GM21619 (cell line): ENCODE measurements around the gene AK5.
"Not testable (repeated sequence)": the region's sequence is repeated elsewhere in the genome, so short reads cannot be mapped to it uniquely, and the experiment has no call there.

ENCODE experiments used
- ATAC-seq: cut with Tn5 transposase; IDR thresholded peaks from one replicate; pipeline ENCODE4 v1.9.1; 2021; ENCODE audit not compliant: unreplicated experiment

AK5 gene

GRCh38 chr1:77283701-77284425 is 2.0 kb downstream of the AK5 start:
- ATAC-seq, result no peak

DNA sequence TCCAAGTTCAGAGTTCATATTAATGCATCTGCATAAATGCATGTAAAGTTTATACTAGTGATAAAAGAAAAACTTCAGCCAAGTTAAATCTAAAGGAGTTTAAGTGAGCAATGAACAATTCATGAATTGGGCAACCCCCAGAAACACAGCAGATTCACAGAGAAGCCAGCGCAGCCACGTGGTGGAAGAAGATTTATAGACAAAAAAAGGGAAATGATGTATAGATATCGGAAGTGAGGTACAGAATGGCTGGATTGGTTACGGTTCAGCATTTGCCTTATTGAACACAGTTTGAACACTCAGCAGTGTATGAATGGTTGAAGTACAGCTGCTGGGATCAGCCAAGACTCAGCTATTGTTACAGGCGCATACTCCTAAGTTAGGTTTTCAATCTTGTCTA is 5.7 kb downstream of the AK5 start:
- no peak for ATAC-seq

DNA sequence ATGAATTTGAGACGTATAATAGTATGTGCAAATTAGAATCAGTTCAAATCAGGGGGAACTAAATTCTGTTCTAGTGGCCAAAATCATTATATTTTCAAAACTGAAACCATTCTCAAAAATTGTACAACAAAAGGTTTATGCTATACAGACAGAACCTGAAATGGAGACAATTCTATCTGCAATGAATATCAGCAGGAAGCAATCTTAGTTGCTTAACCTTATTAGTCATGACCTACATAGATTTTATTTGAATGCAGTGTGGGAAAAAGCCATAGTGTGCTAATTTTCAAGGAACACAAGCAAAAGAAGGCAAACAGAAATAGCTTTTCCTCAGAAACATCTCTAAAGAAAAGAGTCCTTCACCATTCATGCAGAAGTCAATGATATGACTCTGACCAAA is 6.5 kb downstream of the AK5 start:
- no peak for ATAC-seq

DNA sequence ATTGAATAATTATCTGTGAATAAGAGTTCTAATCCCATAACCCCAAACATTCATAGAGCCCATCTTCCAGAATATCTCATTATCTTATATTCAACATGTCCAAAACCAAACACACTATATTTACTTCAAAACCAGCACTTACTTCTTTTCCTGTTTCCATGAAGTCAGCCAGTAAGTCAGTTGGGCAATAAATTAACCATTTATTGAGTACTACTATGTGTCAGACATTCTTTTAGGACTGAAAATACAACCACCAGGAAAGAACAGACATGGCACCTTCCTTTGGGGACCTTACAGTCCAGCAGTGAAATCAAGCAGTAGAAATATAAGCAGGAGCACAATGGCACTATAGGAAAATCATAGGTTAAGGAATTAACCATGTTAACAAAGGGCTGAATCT is 8.8 kb downstream of the AK5 start:
- ATAC-seq, result no peak

DNA sequence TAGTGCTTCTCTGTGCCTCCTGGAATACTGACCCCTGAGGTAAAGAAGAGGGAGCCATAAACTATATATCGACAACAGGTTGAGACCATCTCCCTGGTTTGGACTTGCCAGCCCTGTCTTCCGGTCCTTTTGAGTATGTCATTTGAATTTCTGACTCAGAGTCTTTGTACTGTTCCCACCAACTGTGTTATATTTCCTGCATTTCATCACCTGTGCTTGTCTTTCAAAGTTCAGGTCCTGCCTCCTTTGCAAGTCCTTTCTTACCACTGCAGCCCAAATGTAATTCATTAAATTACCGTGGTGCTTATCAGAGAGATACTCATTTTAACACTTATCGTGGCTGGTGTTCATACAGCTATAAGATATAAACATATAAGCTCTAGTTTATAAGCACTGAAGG is 10.7 kb downstream of the AK5 start:
- no peak for ATAC-seq

- ATAC-seq, result no peak
Measured at GRCh38 chr1:77300566-77300965, 18.7 kb downstream of the AK5 start.

DNA sequence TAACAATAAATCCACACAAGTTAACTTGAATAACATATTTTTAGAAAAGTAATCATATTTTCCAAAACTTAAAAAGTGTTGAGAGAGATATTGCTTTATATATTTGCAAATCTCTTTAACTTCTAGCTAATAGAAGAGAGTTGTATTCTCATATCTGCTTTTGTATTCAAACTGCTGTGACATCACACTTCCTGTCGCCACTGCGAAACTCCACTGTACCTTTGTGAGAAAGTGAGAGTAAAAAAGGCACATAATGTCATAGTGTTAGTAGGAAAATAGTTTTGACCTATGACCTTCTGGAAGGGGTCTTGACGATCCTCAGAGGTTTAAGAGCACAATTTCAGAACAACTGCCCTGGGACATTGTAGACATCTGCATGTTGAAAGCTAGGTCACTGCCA is 21.6 kb downstream of the AK5 start:
- no peak for ATAC-seq

- ATAC-seq, result no peak
Measured at GRCh38 chr1:77308889-77309621, 27.2 kb downstream of the AK5 start.

- no peak for ATAC-seq
Measured at GRCh38 chr1:77310924-77311323, 29.1 kb downstream of the AK5 start.

- not testable (repeated sequence) for ATAC-seq
Measured at GRCh38 chr1:77312364-77312763, 30.5 kb downstream of the AK5 start.

GRCh38 chr1:77313491-77313890 is 31.7 kb downstream of the AK5 start:
- no peak for ATAC-seq

DNA sequence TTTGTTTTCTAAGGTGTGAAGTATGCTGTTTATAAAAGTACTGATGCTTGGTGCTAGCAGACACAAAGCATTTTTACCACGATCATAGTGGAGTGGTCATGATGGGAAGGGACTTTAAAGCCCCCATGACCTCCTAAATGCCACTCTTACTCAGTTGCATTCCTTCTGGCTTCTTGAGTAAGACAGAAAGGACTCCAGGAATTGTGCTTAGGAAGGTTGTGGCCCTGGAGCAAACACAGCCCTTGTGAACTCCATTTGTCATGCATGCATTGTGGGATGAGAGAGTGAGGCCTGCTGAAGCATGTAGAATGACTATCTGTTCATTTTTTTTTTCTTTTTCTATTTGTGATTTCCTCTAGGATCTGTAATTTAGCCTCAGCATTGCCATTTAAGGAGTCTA is 34.2 kb downstream of the AK5 start:
- ATAC-seq, result no peak

DNA sequence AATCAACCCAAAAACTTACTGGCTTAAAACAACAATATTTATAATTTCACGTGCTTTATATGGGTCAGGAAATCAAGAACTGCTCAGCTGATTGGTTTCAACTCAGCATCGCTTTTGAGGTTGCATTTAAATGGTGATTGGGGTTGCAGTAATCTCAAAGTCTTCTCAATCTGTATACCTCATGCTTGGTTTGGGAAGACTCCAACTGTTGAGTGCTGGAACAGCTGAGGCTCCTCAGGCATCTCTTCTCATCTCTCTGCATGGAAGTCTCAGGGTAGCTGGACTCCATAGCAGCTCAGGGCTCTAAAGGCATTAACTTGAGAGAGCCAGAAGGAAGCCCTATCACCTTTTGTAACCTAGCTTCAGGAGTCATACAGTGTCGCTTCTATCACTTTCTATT is 35.1 kb downstream of the AK5 start:
- no peak for ATAC-seq

DNA sequence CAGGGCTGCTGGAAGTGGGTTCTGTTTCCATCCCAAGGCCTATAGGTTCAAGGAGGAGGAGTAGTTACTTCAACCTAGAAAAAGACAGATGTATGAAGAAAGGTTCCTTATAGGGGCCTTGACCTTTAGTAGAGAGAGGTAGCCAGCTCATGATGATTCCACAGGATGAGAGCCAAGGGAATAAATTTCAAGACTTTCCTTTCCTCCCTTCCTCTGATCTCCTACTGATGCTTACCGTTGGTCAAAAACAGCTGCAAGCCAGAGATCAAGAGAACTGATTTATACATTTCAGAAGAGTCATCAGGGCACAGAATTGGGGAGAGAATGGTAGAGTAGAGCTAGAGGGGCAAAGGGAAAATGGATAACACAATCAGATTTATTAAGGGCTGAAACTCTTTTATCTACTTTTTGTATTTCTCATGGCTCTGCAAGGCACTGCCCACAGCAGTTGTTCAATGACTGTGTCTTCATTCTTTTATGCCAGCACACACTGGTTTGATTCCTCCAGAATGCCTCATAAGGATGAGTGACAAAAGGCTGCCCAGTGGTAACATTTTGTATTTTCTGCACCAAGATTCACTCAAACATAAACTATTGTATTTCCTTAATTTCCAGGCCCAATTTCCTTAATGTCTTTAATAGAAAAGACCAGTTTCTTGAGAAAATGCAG is 37.4 kb downstream of the AK5 start:
- ATAC-seq, result no peak

DNA sequence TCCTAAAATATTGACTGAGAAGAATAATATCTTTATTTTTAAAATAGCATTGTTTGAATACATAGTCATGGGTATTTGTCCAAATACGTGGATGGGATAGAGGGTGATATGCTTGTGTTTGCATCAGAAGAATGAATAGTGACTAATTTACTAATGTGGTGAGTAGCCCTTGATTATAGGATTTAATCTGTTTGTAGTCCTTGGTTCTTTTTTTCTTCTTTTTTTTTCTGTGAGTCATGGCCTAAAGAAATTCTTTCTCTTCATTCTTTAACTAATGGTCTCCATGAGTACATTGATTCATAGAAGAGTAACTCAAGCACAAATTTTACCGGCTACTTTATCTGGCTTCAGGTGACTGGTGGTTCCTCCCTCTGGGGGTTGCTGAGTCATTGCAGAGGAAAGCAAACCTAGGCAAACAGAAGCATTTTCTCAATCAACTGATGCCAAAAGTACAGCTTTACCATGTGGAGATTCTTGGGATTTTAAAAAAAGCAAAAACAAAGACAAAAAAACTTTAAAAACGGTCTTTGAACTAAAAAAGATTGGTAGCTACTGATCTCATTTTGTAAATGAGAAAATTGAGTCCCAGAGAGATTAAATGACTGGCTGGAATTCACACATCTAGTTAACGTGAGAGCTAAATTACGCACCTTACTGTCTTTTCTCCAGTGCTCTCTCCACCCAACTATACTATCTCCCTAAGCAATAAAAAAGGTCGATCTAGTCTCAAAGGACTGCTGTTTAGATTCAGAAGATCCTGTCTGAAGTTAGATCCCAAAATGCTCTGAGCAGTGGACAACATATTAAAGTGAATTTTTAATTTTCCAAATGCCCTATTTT is 40.5 kb downstream of the AK5 start:
- no peak for ATAC-seq

- no peak for ATAC-seq
Measured at GRCh38 chr1:77333501-77333900, 51.7 kb downstream of the AK5 start.

- no peak for ATAC-seq
Measured at GRCh38 chr1:77336729-77337128, 54.9 kb downstream of the AK5 start.

- ATAC-seq, result no peak
Measured at GRCh38 chr1:77339326-77339725, 57.5 kb downstream of the AK5 start.

DNA sequence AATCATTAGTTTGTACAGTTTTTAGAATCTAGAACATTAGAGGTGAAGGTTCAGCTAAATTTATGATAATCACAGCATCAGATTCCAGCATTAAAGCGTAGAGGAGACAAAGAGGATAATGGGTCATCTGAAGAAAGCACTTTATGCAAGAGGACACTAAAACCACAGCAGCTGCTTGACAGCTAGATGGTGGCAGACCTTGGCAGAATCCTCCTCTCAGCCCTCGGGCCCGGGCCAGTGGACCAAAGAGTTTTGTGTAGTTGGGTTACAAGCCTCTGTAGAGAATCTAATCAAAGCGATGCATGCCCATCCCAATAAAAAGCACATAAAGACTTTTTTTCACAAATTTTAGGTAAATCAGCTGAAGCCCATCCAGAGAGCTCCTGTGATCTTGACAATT is 59.4 kb downstream of the AK5 start:
- ATAC-seq, result no peak

DNA sequence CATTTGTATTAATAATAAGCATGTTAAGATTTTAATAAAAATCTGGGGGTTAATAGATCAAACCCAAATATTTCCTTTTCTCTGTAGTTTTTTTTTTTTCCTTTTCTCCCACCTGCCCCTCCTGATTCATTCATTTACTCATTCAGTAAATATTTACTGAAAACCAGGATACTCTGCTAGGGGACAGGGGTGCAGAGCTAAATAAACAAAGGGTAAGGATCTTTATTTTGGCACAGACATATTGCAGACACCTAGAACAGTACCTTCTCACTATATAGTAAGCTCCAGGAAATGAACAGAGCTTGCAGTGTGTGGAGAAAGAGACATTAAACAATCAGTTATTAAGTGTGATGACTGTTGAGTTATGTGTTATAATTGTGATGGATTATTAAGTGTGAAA is 60.9 kb downstream of the AK5 start:
- no peak for ATAC-seq

DNA sequence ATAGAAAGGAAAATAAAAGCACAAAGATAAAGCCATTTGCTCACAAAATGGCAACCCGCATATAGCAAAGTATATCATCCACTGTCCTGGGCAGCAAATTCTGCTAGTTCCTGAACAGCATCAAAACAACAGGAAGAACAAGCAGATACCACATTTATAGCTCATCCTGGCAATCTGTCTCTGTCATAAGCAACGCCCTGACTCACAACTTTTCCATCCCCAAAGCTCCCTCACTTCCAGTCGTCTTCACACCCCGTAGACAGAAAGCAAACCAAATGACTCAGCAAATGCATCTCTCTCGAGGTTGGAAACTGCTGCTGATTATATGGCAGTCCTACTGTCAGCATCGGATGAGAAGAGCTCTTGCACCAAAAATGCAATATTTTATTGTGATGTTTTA is 65.8 kb downstream of the AK5 start:
- no peak for ATAC-seq
